GM12878 (cell line): Measurements from ENCODE around the gene GCC1. TPM values are rescaled to one million over a fixed set of nuclear protein-coding genes. Genes with fewer than 3 reads are reported as not detected.

Source experiments
- ATAC-seq: fragments of 200-7000 bp; cut with Tn5 transposase; 3 replicates; pipeline ENCODE4 v1.9.1; 2020; ENCODE audit warnings: mild to moderate bottlenecking, moderate library complexity
- BruUV-seq: library from RNA; stranded (reverse); fragments of 400-500 nt; replicated peaks from 2 replicates; lab custom pipeline; 2021; lab: Mats Ljungman, UMichigan
- CTCF ChIA-PET: fragments of 300-600 bp; sonication (Branson Sonifier 250); formaldehyde crosslinking; extraction: SDS; loops from one replicate; lab custom pipeline; 2021; ENCODE audit warnings: inconsistent platforms; lab: Yijun Ruan, JAX
- POLR2A ChIA-PET: fragments of 350-600 bp; formaldehyde crosslinking; extraction: SDS; loops from one replicate; lab custom pipeline; 2021; ENCODE audit warnings: inconsistent platforms; lab: Charles Lee
- RAD21 ChIA-PET: fragments of 300-600 bp; sonication (Branson Sonifier 250); formaldehyde crosslinking; loops from one replicate; lab custom pipeline; 2023; ENCODE audit warnings: antibody characterized with exemption; ENCODE audit not compliant: unreplicated experiment; lab: Charles Lee
- SMC1A ChIA-PET: fragments of 300-600 bp; sonication (Branson Sonifier 250); formaldehyde crosslinking; loops from one replicate; lab custom pipeline; 2023; ENCODE audit not compliant: unreplicated experiment, uncharacterized antibody; lab: Charles Lee
- DNase-seq: peaks from one replicate; pipeline ENCODE4 v3.0.0-alpha.2; 2011; ENCODE audit warnings: low read depth, low spot score
- FAIRE-seq: peaks from 3 replicates; lab custom pipeline; 2011; peaks lifted over from hg19 to GRCh38; lab: Jason Lieb, UNC
- H2AFZ ChIP-seq: 2 replicates; pipeline ENCODE4 v1.6.0; 2011; ENCODE audit warnings: low read depth, low read length, control low read depth; ENCODE audit not compliant: control insufficient read depth
- H3K27ac ChIP-seq: 2 replicates; pipeline ENCODE4 v1.5.1; 2011; ENCODE audit warnings: control low read depth; ENCODE audit not compliant: control insufficient read depth, insufficient read depth
- H3K27me3 ChIP-seq, 2 experiments: replicated peaks in 1 of 2; 2 replicates each; pipeline versions ENCODE4 v1.6.0 to v1.6.1; 2011; ENCODE audit warnings: low read length in 1 of 2; ENCODE audit not compliant: control insufficient read depth in 2 of 2, insufficient read depth in 2 of 2
- H3K36me3 ChIP-seq, 2 experiments: 2 replicates each; pipeline ENCODE4 v1.5.1; 2011; ENCODE audit warnings: low read length in 1 of 2; ENCODE audit not compliant: control insufficient read depth in 2 of 2, insufficient read depth in 2 of 2
- H3K4me1 ChIP-seq: 2 replicates; pipeline ENCODE4 v1.6.1; 2011; ENCODE audit warnings: mild to moderate bottlenecking, low read length, moderate library complexity, mixed read lengths; ENCODE audit not compliant: control insufficient read depth, insufficient read depth
- H3K4me2 ChIP-seq: 2 replicates; pipeline ENCODE4 v1.6.0; 2011; ENCODE audit warnings: control low read depth; ENCODE audit not compliant: control insufficient read depth, insufficient read depth
- H3K4me3 ChIP-seq: fragments of 200-600 bp; sonication (generic); 2 replicates; pipeline ENCODE4 v1.5.1; 2016
- H3K79me2 ChIP-seq: 2 replicates; pipeline ENCODE4 v1.6.0; 2011; ENCODE audit warnings: low read length; ENCODE audit not compliant: control insufficient read depth, insufficient read depth
- H3K9ac ChIP-seq: 2 replicates; pipeline ENCODE4 v1.8.0; 2011; ENCODE audit warnings: low read length, control low read depth, mixed read lengths; ENCODE audit not compliant: control insufficient read depth, insufficient read depth
- H3K9me3 ChIP-seq: replicated peaks from 3 replicates; pipeline ENCODE4 v1.5.1; 2011; ENCODE audit warnings: mild to moderate bottlenecking, low read length; ENCODE audit not compliant: control insufficient read depth, insufficient read depth
- H4K20me1 ChIP-seq: 2 replicates; pipeline ENCODE4 v1.6.0; 2011; ENCODE audit not compliant: control insufficient read depth, insufficient read depth
- BHLHE40 ChIP-seq, 2 experiments: fragments of 450-650 bp in 1 of 2; IDR thresholded peaks; 2 replicates each; pipeline ENCODE4 v1.6.1; 2011 to 2017; ENCODE audit warnings: low read depth in 2 of 2, borderline replicate concordance in 1 of 2, improper control_type of control experiment in 1 of 2, low read length in 1 of 2, mild to moderate bottlenecking in 1 of 2
- CBFB ChIP-seq: IDR thresholded peaks from 2 replicates; pipeline ENCODE4 v1.6.1; 2016; ENCODE audit warnings: antibody characterized with exemption, low read depth
- DPF2 ChIP-seq: fragments of 450-650 bp; IDR thresholded peaks from 2 replicates; pipeline ENCODE4 v1.6.1; 2017; ENCODE audit warnings: mild to moderate bottlenecking
- HDAC2 ChIP-seq: fragments of 200-600 bp; sonication (generic); IDR thresholded peaks from 2 replicates; pipeline ENCODE4 v1.6.1; 2017
- HDAC6 ChIP-seq: fragments of 200-600 bp; sonication (generic); IDR thresholded peaks from one replicate; pipeline ENCODE4 v1.8.0; 2017; ENCODE audit warnings: antibody characterized with exemption; ENCODE audit not compliant: unreplicated experiment
- IKZF1 ChIP-seq: fragments of 450-650 bp; conservative IDR thresholded peaks from 2 replicates; pipeline ENCODE4 v1.6.1; 2017; ENCODE audit warnings: antibody characterized with exemption, mild to moderate bottlenecking
- MEF2B ChIP-seq: fragments of 450-650 bp; IDR thresholded peaks from 2 replicates; pipeline ENCODE4 v1.6.1; 2018; ENCODE audit warnings: mild to moderate bottlenecking, moderate library complexity; ENCODE audit not compliant: partially characterized antibody, poor library complexity, severe bottlenecking
- MTA2 ChIP-seq: fragments of 450-650 bp; IDR thresholded peaks from 2 replicates; pipeline ENCODE4 v1.6.1; 2016; ENCODE audit warnings: low read depth, mild to moderate bottlenecking, moderate library complexity
- NR2F1 ChIP-seq: fragments of 450-650 bp; conservative IDR thresholded peaks from 2 replicates; pipeline ENCODE4 v1.6.1; 2017; ENCODE audit warnings: mild to moderate bottlenecking
- SUPT20H ChIP-seq: IDR thresholded peaks from 2 replicates; pipeline ENCODE4 v1.6.1; 2011; ENCODE audit warnings: low read depth, mild to moderate bottlenecking, low read length, moderate library complexity, borderline replicate concordance; ENCODE audit not compliant: control insufficient read depth
- WGBS: methylation state at CpG from one replicate; pipeline ENCODE4 v1.1.6; 2016; ENCODE audit warnings: low lambda C conversion rate; ENCODE audit not compliant: insufficient replicate concordance, insufficient coverage; ENCODE audit errors: missing lambda C conversion rate; 5-methylcytosine and 5-hydroxymethylcytosine counted together
- in situ Hi-C: fragments of 300-500 bp; cut with MboI; formaldehyde crosslinking; loops from 9 replicates; pipeline ENCODE4 v1.14.3; 2018; ENCODE audit warnings: mixed read lengths
- intact Hi-C: fragments of 100-400 bp; cut with micrococcal nuclease; formaldehyde crosslinking; loops from one replicate; pipeline ENCODE4 v1.14.2; 2022; ENCODE audit not compliant: unreplicated experiment
- polyA plus RNA-seq, 11 experiments: library from polyadenylated mRNA; depleted of rRNA in 4 of 11; unstranded in 6 of 11; stranded (reverse) in 5 of 11; fragments of >200 nt; fragmentation: Nextera tagmentation in 4 of 11; fragmentation: Illumina TruSeq in 1 of 11; extraction: Ambion mirVana in 4 of 11; extraction: Trizol in 1 of 11; gene quantifications; 1 replicate in 1 of 11; 2 replicates in 10 of 11; pipeline versions ENCODE4 v1.2.1 to v1.2.3, GENCODE V29; 2011 to 2016; ENCODE audit warnings: inconsistent platforms in 2 of 11, missing spikeins in 2 of 11, low read depth in 1 of 11
- total RNA-seq, 4 experiments: library from RNA; depleted of rRNA in 3 of 4; stranded (reverse); fragments of >200 nt in 3 of 4; fragmentation: Illumina TruSeq in 1 of 4; extraction: Trizol in 1 of 4; gene quantifications; 2 replicates each; pipeline versions ENCODE4 v1.2.1 to v1.2.3, GENCODE V29; 2013 to 2021
- TF ChIP-seq, protein P1 (sequence below): fragments of 450-650 bp; IDR thresholded peaks from 2 replicates; pipeline ENCODE4 v1.6.1; 2017; ENCODE audit warnings: antibody characterized with exemption, mild to moderate bottlenecking, moderate library complexity

GCC1 gene
- total and polyA plus RNA-seq, 10 of the 15 experiments (the other 5 are each of a cell fraction or from before 2014, with no cell fraction given), result 1.8 to 17.2 (median 9.0) TPM

DNA sequence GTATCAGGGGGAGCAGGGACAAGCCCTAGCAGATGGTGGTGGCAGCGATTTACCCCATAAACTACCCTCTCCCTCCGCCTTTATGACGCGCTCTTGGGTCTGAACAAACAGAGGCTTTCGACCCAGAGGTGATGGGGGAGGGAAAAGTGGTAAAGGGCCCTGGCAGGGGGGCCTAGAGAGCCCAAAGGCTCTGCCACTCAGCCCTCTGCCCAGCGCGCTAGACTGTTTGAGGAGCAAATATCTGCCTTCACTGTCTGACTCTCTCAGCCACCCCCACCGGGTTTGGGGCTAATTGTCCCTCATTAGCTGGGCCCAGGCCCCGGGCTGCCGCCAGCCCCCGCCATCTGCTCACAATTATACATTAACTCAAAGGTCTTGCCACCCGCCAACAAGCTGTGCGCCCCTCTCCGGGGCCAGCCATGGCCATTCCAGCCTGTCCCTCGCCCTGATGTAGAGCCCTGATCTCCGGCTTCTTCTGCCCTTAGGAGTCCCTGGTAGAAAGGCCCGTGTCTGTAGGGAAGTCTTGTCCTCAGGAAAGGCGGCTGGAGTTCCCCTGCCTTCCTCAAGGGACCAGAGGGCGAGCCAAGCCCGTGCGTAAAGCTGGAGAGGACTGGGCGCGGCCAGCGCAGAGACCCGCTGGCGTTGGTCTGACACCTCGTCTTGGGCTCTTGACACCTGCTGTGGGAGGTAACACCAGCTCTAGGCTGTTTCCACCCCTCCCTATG, 34.4 kb upstream of the GCC1 start:
- no peak for FAIRE-seq
- intact Hi-C loops, result no loop called here

More for the DNA sequence above, 34.4 kb upstream of the GCC1 start:
- RAD21 ChIA-PET, result interaction anchor here (1.2 to 1.5 kb wide), 2 partner anchors 32 to 34 kb away, joined by 4 to 5 read pairs; partner anchors contain the start of genes ARF5 and GCC1
- in situ Hi-C loops, result no loop called here
- no peak overlapping the region for H2AFZ ChIP-seq
- H3K4me3 ChIP-seq, result no peak overlapping the region
- H3K79me2 ChIP-seq, result no peaks in the 10 kb centered on the region
- no peaks in the 10 kb centered on the region; a peak in 2 of 4 replicates for H3K27me3 ChIP-seq
- H3K9ac ChIP-seq, result no peak overlapping the region
- POLR2A ChIA-PET, result interaction anchor here (0.9 to 1.3 kb wide), 2 partner anchors 31 to 32 kb away, joined by 3 read pairs; partner anchors contain the start of gene ARF5
- H3K4me2 ChIP-seq, result 0 out of 2 replicates have a peak overlapping the region, but pooled peaks have one; percentile 3
- 6% methylated on average over 26 of the region's 27 CpGs for WGBS
- no peaks in the 10 kb centered on the region for H4K20me1 ChIP-seq
- no peaks in the 10 kb centered on the region for H3K9me3 ChIP-seq
- H3K4me1 ChIP-seq, result no peaks in the 10 kb centered on the region; the same call in 1 of the 2 replicates
- CTCF ChIA-PET, result interaction anchor here (0.9 to 2.2 kb wide), 3 partner anchors 9 to 88 kb away, joined by 3 to 10 read pairs (median 5); no protein-coding TSS in a partner anchor
- DNase-seq, result no peak
- TF ChIP-seq SUPT20H (no peak), NR2F1 (peak; percentile 28; the same call in 1 of the 2 replicates), DPF2 (peak; percentile 22; the same call in 1 of the 2 replicates), HDAC2 (0 out of 2 replicates have a peak, but pooled peaks have one; percentile 64), CBFB (no peak), MTA2 (peak; percentile 63), IKZF1 (peak; percentile 63; the same call in 1 of the 2 replicates), BHLHE40 (IDR thresholded peaks at IDR 0.05; ENCODE audit: borderline replicate concordance in 1 of 2, low read depth in 2 of 2, low read length in 1 of 2) (peak in 1 of 2 experiments; percentile 32; a peak in 1 of 4 replicates), MEF2B (peak; percentile 28), HDAC6 (peak; percentile 93)
- TF ChIP-seq, protein P1, sequence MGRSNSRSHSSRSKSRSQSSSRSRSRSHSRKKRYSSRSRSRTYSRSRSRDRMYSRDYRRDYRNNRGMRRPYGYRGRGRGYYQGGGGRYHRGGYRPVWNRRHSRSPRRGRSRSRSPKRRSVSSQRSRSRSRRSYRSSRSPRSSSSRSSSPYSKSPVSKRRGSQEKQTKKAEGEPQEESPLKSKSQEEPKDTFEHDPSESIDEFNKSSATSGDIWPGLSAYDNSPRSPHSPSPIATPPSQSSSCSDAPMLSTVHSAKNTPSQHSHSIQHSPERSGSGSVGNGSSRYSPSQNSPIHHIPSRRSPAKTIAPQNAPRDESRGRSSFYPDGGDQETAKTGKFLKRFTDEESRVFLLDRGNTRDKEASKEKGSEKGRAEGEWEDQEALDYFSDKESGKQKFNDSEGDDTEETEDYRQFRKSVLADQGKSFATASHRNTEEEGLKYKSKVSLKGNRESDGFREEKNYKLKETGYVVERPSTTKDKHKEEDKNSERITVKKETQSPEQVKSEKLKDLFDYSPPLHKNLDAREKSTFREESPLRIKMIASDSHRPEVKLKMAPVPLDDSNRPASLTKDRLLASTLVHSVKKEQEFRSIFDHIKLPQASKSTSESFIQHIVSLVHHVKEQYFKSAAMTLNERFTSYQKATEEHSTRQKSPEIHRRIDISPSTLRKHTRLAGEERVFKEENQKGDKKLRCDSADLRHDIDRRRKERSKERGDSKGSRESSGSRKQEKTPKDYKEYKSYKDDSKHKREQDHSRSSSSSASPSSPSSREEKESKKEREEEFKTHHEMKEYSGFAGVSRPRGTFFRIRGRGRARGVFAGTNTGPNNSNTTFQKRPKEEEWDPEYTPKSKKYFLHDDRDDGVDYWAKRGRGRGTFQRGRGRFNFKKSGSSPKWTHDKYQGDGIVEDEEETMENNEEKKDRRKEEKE, result no peak
- H3K27ac ChIP-seq, result no peak overlapping the region
- no peaks in the 10 kb centered on the region for H3K36me3 ChIP-seq
- ATAC-seq, result peak; percentile 79
- no TSS peak for BruUV-seq
- SMC1A ChIA-PET, result interaction anchor here (1.0 to 1.4 kb wide), 3 partner anchors 27 to 84 kb away, joined by 3 to 4 read pairs (median 3); partner anchors contain the start of gene FSCN3
